HEK293 (cell line): ENCODE data around the gene CDK5.

Experiments used
- ATF2 ChIP-seq: fragments of 450-650 bp; formaldehyde crosslinking; IDR thresholded peaks from 2 replicates; pipeline ENCODE4 v1.5.1; 2016; ENCODE audit warnings: missing biosample characterization, missing genetic modification characterization, low read depth
- FEZF1 ChIP-seq: fragments of 450-650 bp; formaldehyde crosslinking; IDR thresholded peaks from 2 replicates; pipeline ENCODE4 v1.5.1; 2016; ENCODE audit warnings: missing biosample characterization, missing genetic modification characterization
- GFI1B ChIP-seq: fragments of 450-650 bp; formaldehyde crosslinking; IDR thresholded peaks from 2 replicates; pipeline ENCODE4 v1.5.1; 2016; ENCODE audit warnings: missing biosample characterization, missing genetic modification characterization
- KLF10 ChIP-seq: fragments of 450-650 bp; IDR thresholded peaks from 2 replicates; pipeline ENCODE4 v1.5.1; 2018; ENCODE audit warnings: missing biosample characterization, mild to moderate bottlenecking, missing genetic modification characterization
- KLF9 ChIP-seq: fragments of 450-650 bp; formaldehyde crosslinking; IDR thresholded peaks from 2 replicates; pipeline ENCODE4 v1.5.1; 2016; ENCODE audit warnings: missing biosample characterization, missing genetic modification characterization, low read depth
- MZF1 ChIP-seq: fragments of 450-650 bp; formaldehyde crosslinking; IDR thresholded peaks from 2 replicates; pipeline ENCODE4 v1.5.1; 2017; ENCODE audit warnings: missing biosample characterization, missing genetic modification characterization, borderline replicate concordance
- PRDM1 ChIP-seq: fragments of 450-650 bp; formaldehyde crosslinking; IDR thresholded peaks from 2 replicates; pipeline ENCODE4; 2016; ENCODE audit warnings: missing biosample characterization, missing genetic modification characterization
- REST ChIP-seq: fragments of 450-650 bp; formaldehyde crosslinking; IDR thresholded peaks from 2 replicates; pipeline ENCODE4 v1.5.1; 2016; ENCODE audit warnings: missing biosample characterization, missing genetic modification characterization
- SALL2 ChIP-seq: fragments of 450-650 bp; formaldehyde crosslinking; IDR thresholded peaks from 2 replicates; pipeline ENCODE4 v1.5.0; 2017; ENCODE audit warnings: missing biosample characterization, mild to moderate bottlenecking, missing genetic modification characterization, borderline replicate concordance
- TCF7L2 ChIP-seq: IDR thresholded peaks from 2 replicates; pipeline ENCODE4 v1.6.1; 2011; ENCODE audit warnings: low read depth, mild to moderate bottlenecking, inconsistent platforms, low read length, moderate library complexity, borderline replicate concordance
- YY1 ChIP-seq: fragments of 450-650 bp; formaldehyde crosslinking; IDR thresholded peaks from 2 replicates; pipeline ENCODE4 v1.5.1; 2018; ENCODE audit warnings: missing biosample characterization, missing genetic modification characterization
- ZBTB7A ChIP-seq: fragments of 450-650 bp; formaldehyde crosslinking; IDR thresholded peaks from 2 replicates; pipeline ENCODE4 v1.5.1; 2016; ENCODE audit warnings: low read depth, missing biosample characterization, missing genetic modification characterization
- ZNF114 ChIP-seq: fragments of 450-650 bp; formaldehyde crosslinking; IDR thresholded peaks from 2 replicates; pipeline ENCODE4 v1.5.0; 2017; ENCODE audit warnings: missing biosample characterization, missing genetic modification characterization
- ZNF140 ChIP-seq: fragments of 450-650 bp; formaldehyde crosslinking; IDR thresholded peaks from 2 replicates; pipeline ENCODE4 v1.5.1; 2016; ENCODE audit warnings: missing biosample characterization, missing genetic modification characterization
- ZNF157 ChIP-seq: fragments of 450-650 bp; formaldehyde crosslinking; IDR thresholded peaks from 2 replicates; pipeline ENCODE4 v1.5.1; 2016; ENCODE audit warnings: missing biosample characterization, missing genetic modification characterization
- ZNF16 ChIP-seq: fragments of 450-650 bp; formaldehyde crosslinking; IDR thresholded peaks from 2 replicates; pipeline ENCODE4 v1.5.1; 2016; ENCODE audit warnings: low read depth, missing biosample characterization, missing genetic modification characterization
- ZNF202 ChIP-seq: fragments of 450-650 bp; formaldehyde crosslinking; IDR thresholded peaks from 2 replicates; pipeline ENCODE4 v1.5.1; 2016; ENCODE audit warnings: missing biosample characterization, missing genetic modification characterization, borderline replicate concordance
- ZNF23 ChIP-seq: fragments of 450-650 bp; formaldehyde crosslinking; IDR thresholded peaks from 2 replicates; pipeline ENCODE4 v1.5.1; 2016; ENCODE audit warnings: missing biosample characterization, missing genetic modification characterization, borderline replicate concordance
- ZNF266 ChIP-seq: fragments of 450-650 bp; formaldehyde crosslinking; IDR thresholded peaks from 2 replicates; pipeline ENCODE4 v1.5.1; 2016; ENCODE audit warnings: missing biosample characterization, missing genetic modification characterization, low read depth
- ZNF335 ChIP-seq: fragments of 450-650 bp; formaldehyde crosslinking; conservative IDR thresholded peaks from 2 replicates; pipeline ENCODE4 v1.5.1; 2016; ENCODE audit warnings: missing biosample characterization, missing genetic modification characterization
- ZNF394 ChIP-seq: fragments of 450-650 bp; formaldehyde crosslinking; IDR thresholded peaks from 2 replicates; pipeline ENCODE4 v1.5.1; 2016; ENCODE audit warnings: missing biosample characterization, missing genetic modification characterization, mild to moderate bottlenecking, moderate library complexity, borderline replicate concordance
- ZNF48 ChIP-seq: fragments of 450-650 bp; formaldehyde crosslinking; IDR thresholded peaks from 2 replicates; pipeline ENCODE4 v1.5.1; 2016; ENCODE audit warnings: missing biosample characterization, missing genetic modification characterization
- ZNF513 ChIP-seq: fragments of 450-650 bp; IDR thresholded peaks from 2 replicates; pipeline ENCODE4 v1.5.1; 2018; ENCODE audit warnings: missing biosample characterization, missing genetic modification characterization
- ZNF530 ChIP-seq: fragments of 450-650 bp; formaldehyde crosslinking; IDR thresholded peaks from 2 replicates; pipeline ENCODE4 v1.5.1; 2016; ENCODE audit warnings: low read depth, missing biosample characterization, missing genetic modification characterization
- ZNF621 ChIP-seq: fragments of 450-650 bp; formaldehyde crosslinking; IDR thresholded peaks from 2 replicates; pipeline ENCODE4 v1.5.1; 2017; ENCODE audit warnings: missing biosample characterization, missing genetic modification characterization
- ZNF623 ChIP-seq: fragments of 450-650 bp; formaldehyde crosslinking; IDR thresholded peaks from 2 replicates; pipeline ENCODE4 v1.5.1; 2016; ENCODE audit warnings: missing biosample characterization, missing genetic modification characterization
- ZNF626 ChIP-seq: fragments of 450-650 bp; sonication (Bioruptor Pico); formaldehyde crosslinking; IDR thresholded peaks from 2 replicates; pipeline ENCODE4 v1.5.1; 2018; ENCODE audit warnings: missing biosample characterization, missing genetic modification characterization, inconsistent platforms
- ZNF677 ChIP-seq: fragments of 450-650 bp; IDR thresholded peaks from 2 replicates; pipeline ENCODE4 v1.5.0; 2018; ENCODE audit warnings: missing biosample characterization, mild to moderate bottlenecking, missing genetic modification characterization, moderate library complexity
- ZNF707 ChIP-seq: fragments of 450-650 bp; formaldehyde crosslinking; IDR thresholded peaks from 2 replicates; pipeline ENCODE4 v1.5.1; 2016; ENCODE audit warnings: missing biosample characterization, missing genetic modification characterization
- ZNF768 ChIP-seq: fragments of 450-650 bp; formaldehyde crosslinking; IDR thresholded peaks from 2 replicates; pipeline ENCODE4 v1.5.1; 2018; ENCODE audit warnings: missing biosample characterization, mild to moderate bottlenecking, missing genetic modification characterization
- ZNF777 ChIP-seq: fragments of 450-650 bp; formaldehyde crosslinking; IDR thresholded peaks from 2 replicates; pipeline ENCODE4 v1.5.1; 2017; ENCODE audit warnings: missing biosample characterization, missing genetic modification characterization, borderline replicate concordance
- ZNF791 ChIP-seq: fragments of 450-650 bp; formaldehyde crosslinking; IDR thresholded peaks from 2 replicates; pipeline ENCODE4 v1.5.1; 2016; ENCODE audit warnings: missing biosample characterization, missing genetic modification characterization
- ZNF830 ChIP-seq: fragments of 450-650 bp; IDR thresholded peaks from 2 replicates; pipeline ENCODE4 v1.5.0; 2018; ENCODE audit warnings: missing biosample characterization, missing genetic modification characterization, low read depth, mild to moderate bottlenecking, moderate library complexity
- ZNF843 ChIP-seq: fragments of 450-650 bp; formaldehyde crosslinking; IDR thresholded peaks from 2 replicates; pipeline ENCODE4 v1.5.1; 2016; ENCODE audit warnings: missing biosample characterization, missing genetic modification characterization
- ZSCAN4 ChIP-seq: fragments of 450-650 bp; formaldehyde crosslinking; IDR thresholded peaks from 2 replicates; pipeline ENCODE4 v1.5.1; 2017; ENCODE audit warnings: missing biosample characterization, missing genetic modification characterization

The CDK5 gene

GRCh38 chr7:151083071-151083823, 25.6 kb upstream of the CDK5 start, which contains the start of gene TMUB1 (continued):
- TF ChIP-seq ATF2: no peak
- TF ChIP-seq ZNF513: no peak
- no peak for TF ChIP-seq ZNF140
- no peak for TF ChIP-seq MZF1
- TF ChIP-seq KLF9: peak; percentile 47
- TF ChIP-seq ZNF16: no peak
- no peak for TF ChIP-seq ZNF202 (tag by site-specific recombination)
- no peak for TF ChIP-seq ZNF768 (tag by site-specific recombination)
- TF ChIP-seq ZBTB7A (tag by site-specific recombination): 0 out of 2 replicates have a peak, but pooled peaks have one; percentile 13
- TF ChIP-seq KLF10 (tag by site-specific recombination): peak; percentile 68; the same call in 1 of the 2 replicates
- TF ChIP-seq ZNF114 (tag by site-specific recombination): no peak
- TF ChIP-seq ZNF830 (tag by site-specific recombination): no peak
- TF ChIP-seq ZNF23 (tag by site-specific recombination): no peak
- TF ChIP-seq ZNF707: no peak
- TF ChIP-seq ZNF394 (tag by site-specific recombination): no peak
- TF ChIP-seq ZNF621 (tag by site-specific recombination): no peak
- TF ChIP-seq FEZF1 (tag by site-specific recombination): no peak
- 0 out of 2 replicates have a peak, but pooled peaks have one; percentile 30 for TF ChIP-seq YY1
- no peak for TF ChIP-seq ZSCAN4 (tag by site-specific recombination)
- no peak for TF ChIP-seq ZNF530 (tag by site-specific recombination)
- TF ChIP-seq ZNF266 (tag by site-specific recombination): no peak
- no peak for TF ChIP-seq ZNF791
- TF ChIP-seq REST (tag by site-specific recombination): no peak
- no peak for TF ChIP-seq ZNF157 (tag by site-specific recombination)
- peak; percentile 94 for TF ChIP-seq ZNF335 (tag by site-specific recombination)
- no peak for TF ChIP-seq ZNF626 (tag by site-specific recombination)
- TF ChIP-seq SALL2 (tag by site-specific recombination): no peak
- no peak for TF ChIP-seq ZNF48 (tag by site-specific recombination)
- TF ChIP-seq GFI1B (tag by site-specific recombination): no peak
- no peak for TF ChIP-seq PRDM1
- TF ChIP-seq ZNF623 (tag by site-specific recombination): no peak
- TF ChIP-seq TCF7L2: no peak
- no peak for TF ChIP-seq ZNF677
- TF ChIP-seq ZNF843 (tag by site-specific recombination): no peak
- no peak for TF ChIP-seq ZNF777 (tag by site-specific recombination)
